Ishikawa (cell line): ENCODE data around the gene GANC.

ENCODE experiments used
- CEBPB ChIP-seq: IDR thresholded peaks from 2 replicates; pipeline ENCODE4 v1.6.1; 2012
- CREB1 ChIP-seq: IDR thresholded peaks from 2 replicates; pipeline ENCODE4 v1.6.1; 2012; ENCODE audit warnings: low read depth
- EGR1 ChIP-seq: IDR thresholded peaks from 2 replicates; pipeline ENCODE4 v1.6.1; 2012
- EP300 ChIP-seq: IDR thresholded peaks from 2 replicates; pipeline ENCODE4 v1.6.1; 2012; ENCODE audit warnings: borderline replicate concordance
- FOXM1 ChIP-seq: IDR thresholded peaks from 2 replicates; pipeline ENCODE4 v1.6.1; 2012; ENCODE audit warnings: low read depth, borderline replicate concordance
- MAX ChIP-seq: IDR thresholded peaks from 2 replicates; pipeline ENCODE4 v1.6.1; 2012
- NFIC ChIP-seq: IDR thresholded peaks from 2 replicates; pipeline ENCODE4 v1.6.1; 2012
- RAD21 ChIP-seq: IDR thresholded peaks from 2 replicates; pipeline ENCODE4 v1.6.1; 2012; ENCODE audit warnings: low read depth
- REST ChIP-seq: IDR thresholded peaks from 2 replicates; pipeline ENCODE4 v1.6.1; 2012; ENCODE audit warnings: low read depth, mild to moderate bottlenecking
- TAF1 ChIP-seq: IDR thresholded peaks from 2 replicates; pipeline ENCODE4 v1.6.1; 2012; ENCODE audit warnings: low read depth, mild to moderate bottlenecking
- TCF12 ChIP-seq: IDR thresholded peaks from 2 replicates; pipeline ENCODE4 v1.6.1; 2012; ENCODE audit warnings: low read depth
- TEAD4 ChIP-seq: IDR thresholded peaks from 2 replicates; pipeline ENCODE4 v1.6.1; 2012
- USF1 ChIP-seq: IDR thresholded peaks from 2 replicates; pipeline ENCODE4 v1.6.1; 2012
- YY1 ChIP-seq: IDR thresholded peaks from 2 replicates; pipeline ENCODE4 v1.6.1; 2012; ENCODE audit warnings: low read depth
- ZBTB7A ChIP-seq: IDR thresholded peaks from 2 replicates; pipeline ENCODE4 v1.6.1; 2012; ENCODE audit warnings: low read depth

Gene GANC

GRCh38 chr15:42348083-42348482, 75.1 kb downstream of the GANC start:
- TF ChIP-seq EGR1, result no peak
- TF ChIP-seq FOXM1, result no peak
- TF ChIP-seq CEBPB, result no peak
- TF ChIP-seq USF1, result no peak

- no peak for TF ChIP-seq TEAD4
- no peak for TF ChIP-seq NFIC
- no peak for TF ChIP-seq EP300
- TF ChIP-seq TCF12, result no peak
- no peak for TF ChIP-seq YY1
Measured at GRCh38 chr15:42349186-42349585, 76.2 kb downstream of the GANC start.

GRCh38 chr15:42352401-42352800, 79.4 kb downstream of the GANC start:
- TF ChIP-seq EP300, result no peak
- TF ChIP-seq CEBPB, result no peak
- no peak for TF ChIP-seq TCF12
- TF ChIP-seq TAF1, result no peak
- no peak for TF ChIP-seq MAX
- TF ChIP-seq ZBTB7A, result no peak
- no peak for TF ChIP-seq EGR1
- TF ChIP-seq USF1, result no peak
- TF ChIP-seq YY1, result no peak
- TF ChIP-seq CREB1, result no peak
- no peak for TF ChIP-seq NFIC

GRCh38 chr15:42353061-42353460, 80.1 kb downstream of the GANC start:
- TF ChIP-seq FOXM1, result no peak
- no peak for TF ChIP-seq YY1
- TF ChIP-seq TAF1, result no peak
- no peak for TF ChIP-seq CEBPB
- no peak for TF ChIP-seq CREB1
- TF ChIP-seq TEAD4, result no peak
- no peak for TF ChIP-seq EGR1
- no peak for TF ChIP-seq MAX
- no peak for TF ChIP-seq USF1
- TF ChIP-seq ZBTB7A, result no peak
- TF ChIP-seq RAD21, result no peak
- no peak for TF ChIP-seq EP300
- no peak for TF ChIP-seq REST
- TF ChIP-seq TCF12, result no peak
- TF ChIP-seq NFIC, result no peak

GRCh38 chr15:42354824-42355223, 81.8 kb downstream of the GANC start:
- no peak for TF ChIP-seq NFIC
- no peak for TF ChIP-seq TAF1
- TF ChIP-seq CEBPB, result no peak
- no peak for TF ChIP-seq MAX
- TF ChIP-seq FOXM1, result no peak

GRCh38 chr15:42355291-42355690, 82.3 kb downstream of the GANC start:
- TF ChIP-seq FOXM1 (no peak), REST (no peak), EGR1 (no peak), TCF12 (no peak), CREB1 (no peak), YY1 (no peak), USF1 (no peak), EP300 (no peak)
